ENCODE measurements around the gene TFAM. TPM values are rescaled to one million over a fixed set of nuclear protein-coding genes. Genes with fewer than 3 reads are reported as not detected.

Gene TFAM
- total RNA-seq, 2 donors from 2014 or later = 49.0 to 102 TPM

DNA sequence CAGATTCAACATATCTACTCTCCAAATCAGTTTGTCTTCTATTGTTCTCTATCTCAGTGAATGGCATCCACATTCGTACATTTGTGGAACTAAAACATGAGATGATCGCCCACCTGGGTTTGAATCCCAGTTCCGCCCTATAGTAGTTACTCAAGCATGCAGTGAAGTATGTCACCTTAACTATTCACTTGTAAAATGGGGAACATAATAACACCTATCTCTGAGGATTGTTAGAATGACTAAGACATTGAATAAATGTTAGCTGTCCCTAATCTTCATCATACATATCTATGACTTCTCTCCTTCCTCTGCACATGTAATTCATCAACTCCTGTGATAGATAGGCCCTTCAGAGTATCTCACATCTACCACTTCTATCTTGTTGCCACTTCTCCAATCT lies 25.7 kb upstream of the TFAM start:
- Mint-ChIP-seq H3K27me3 (no peaks in the 10 kb centered on the region), H3K4me1 (peaks cover 15% of the 10 kb centered on the region), H3K36me3 (ENCODE audit: low read depth) (peaks cover 31% of the 10 kb centered on the region), H3K4me3 (peak overlapping the region; percentile 32), H3K27ac (peak overlapping the region; percentile 2), H3K9me3 (no peaks in the 10 kb centered on the region)
- peak; percentile 19 for ATAC-seq (replicated peaks)

DNA sequence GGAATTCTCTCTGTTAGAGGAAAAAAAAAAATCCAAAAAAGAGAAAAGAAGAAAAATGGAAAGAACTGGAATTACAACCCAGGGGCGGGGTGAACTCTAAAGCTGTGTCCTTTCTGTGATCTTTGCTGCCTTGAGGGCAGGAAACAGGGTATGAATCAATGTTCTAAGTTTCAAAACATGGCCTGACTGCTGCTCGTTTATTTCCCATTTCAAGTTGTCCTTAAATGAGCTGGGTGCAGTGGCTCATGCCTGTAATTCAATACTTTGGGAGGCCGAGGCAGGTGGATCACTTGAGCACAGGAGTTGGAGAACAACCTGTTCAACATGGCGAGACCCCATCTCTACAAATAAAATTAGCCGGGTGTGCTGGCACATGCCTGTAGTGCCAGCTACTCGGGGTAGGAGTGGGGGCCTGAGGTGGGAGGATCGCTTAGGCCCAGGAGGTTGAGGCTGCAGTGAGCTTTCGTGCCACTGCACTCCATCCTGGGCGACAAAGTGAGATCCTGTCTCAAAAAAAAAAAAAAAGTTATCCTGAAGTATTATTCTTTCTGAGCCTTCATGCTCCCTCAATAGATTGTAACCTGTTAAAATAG lies 24.7 kb upstream of the TFAM start:
- Mint-ChIP-seq H3K27ac (peak overlapping the region; percentile 2), H3K27me3 (no peaks in the 10 kb centered on the region), H3K4me1 (peaks cover 15% of the 10 kb centered on the region), H3K4me3 (peak overlapping the region; percentile 32), H3K9me3 (no peaks in the 10 kb centered on the region), H3K36me3 (ENCODE audit: low read depth) (peaks cover 38% of the 10 kb centered on the region)
- ATAC-seq (replicated peaks) = peak; percentile 65

DNA sequence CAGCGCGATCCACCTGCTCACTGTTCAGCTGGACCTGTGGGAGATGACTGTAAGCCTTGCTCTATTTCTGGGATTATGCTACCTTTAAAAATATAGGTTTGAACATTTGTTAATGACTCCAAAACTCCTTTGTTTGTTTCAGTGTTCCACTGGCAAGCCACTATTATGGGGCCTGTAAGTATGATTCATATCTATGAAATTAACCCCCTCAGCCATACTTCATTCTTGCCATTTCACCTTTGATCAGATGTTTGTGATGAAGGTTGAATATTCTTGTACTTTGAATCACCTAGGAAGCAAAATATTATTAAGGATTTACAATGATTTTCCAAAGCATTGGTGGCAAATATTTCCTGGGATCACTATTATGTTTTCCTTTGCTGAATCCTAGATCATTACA lies 23.9 kb upstream of the TFAM start:
- peaks cover 15% of the 10 kb centered on the region for H3K4me1 Mint-ChIP-seq
- H3K4me3 Mint-ChIP-seq = no peak overlapping the region
- no peak for ATAC-seq (replicated peaks)
- peaks cover 38% of the 10 kb centered on the region for H3K36me3 Mint-ChIP-seq (ENCODE audit: low read depth)
- no peak overlapping the region for H3K27ac Mint-ChIP-seq
- H3K27me3 Mint-ChIP-seq = no peaks in the 10 kb centered on the region
- no peaks in the 10 kb centered on the region for H3K9me3 Mint-ChIP-seq

DNA sequence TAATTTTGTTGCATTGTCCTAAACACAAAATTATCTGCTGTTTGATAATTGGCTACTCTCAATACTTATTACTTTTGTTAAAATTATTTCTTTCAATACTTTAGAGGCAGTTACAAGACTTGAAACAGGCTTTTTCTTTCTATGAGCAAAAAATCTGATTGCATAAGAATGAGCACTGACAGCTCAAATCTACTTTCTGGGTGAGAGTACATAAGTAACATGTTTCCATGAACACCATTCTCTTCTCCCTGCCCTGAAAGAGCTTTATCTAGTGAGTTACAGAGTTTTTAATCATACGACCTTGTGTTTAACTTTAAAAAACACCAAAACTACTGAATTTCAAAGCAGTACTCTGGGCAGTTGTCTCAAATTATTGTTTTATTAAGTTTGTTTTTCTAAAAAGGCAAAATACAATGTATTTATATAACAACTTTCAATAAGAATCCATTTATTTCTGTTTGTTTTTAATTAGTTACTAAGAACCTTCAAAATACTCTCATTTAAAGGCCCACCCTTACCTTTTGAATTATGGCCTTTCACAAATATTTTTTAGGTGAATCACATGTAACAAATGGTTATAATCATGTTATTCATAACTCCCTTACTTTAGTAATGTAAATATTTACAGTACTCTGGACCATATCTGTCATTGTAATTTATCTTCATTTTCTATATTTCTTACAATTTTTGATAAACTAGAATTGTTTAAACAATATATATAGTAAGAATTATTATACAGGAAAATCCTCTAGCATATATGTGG lies 23.0 kb upstream of the TFAM start:
- Mint-ChIP-seq H3K9me3 (no peaks in the 10 kb centered on the region), H3K4me1 (peaks cover 15% of the 10 kb centered on the region), H3K4me3 (no peak overlapping the region), H3K27ac (no peak overlapping the region), H3K36me3 (ENCODE audit: low read depth) (peaks cover 38% of the 10 kb centered on the region), H3K27me3 (no peaks in the 10 kb centered on the region)
- ATAC-seq (replicated peaks) = no peak

GRCh38 chr10:58367069-58367468 lies 18.1 kb upstream of the TFAM start:
- H3K27me3 Mint-ChIP-seq = no peaks in the 10 kb centered on the region
- ATAC-seq (replicated peaks) = no peak
- no peak overlapping the region for H3K4me3 Mint-ChIP-seq
- peaks cover 28% of the 10 kb centered on the region for H3K36me3 Mint-ChIP-seq (ENCODE audit: low read depth)
- no peaks in the 10 kb centered on the region for H3K9me3 Mint-ChIP-seq
- H3K27ac Mint-ChIP-seq = no peak overlapping the region
- no peaks in the 10 kb centered on the region for H3K4me1 Mint-ChIP-seq

DNA sequence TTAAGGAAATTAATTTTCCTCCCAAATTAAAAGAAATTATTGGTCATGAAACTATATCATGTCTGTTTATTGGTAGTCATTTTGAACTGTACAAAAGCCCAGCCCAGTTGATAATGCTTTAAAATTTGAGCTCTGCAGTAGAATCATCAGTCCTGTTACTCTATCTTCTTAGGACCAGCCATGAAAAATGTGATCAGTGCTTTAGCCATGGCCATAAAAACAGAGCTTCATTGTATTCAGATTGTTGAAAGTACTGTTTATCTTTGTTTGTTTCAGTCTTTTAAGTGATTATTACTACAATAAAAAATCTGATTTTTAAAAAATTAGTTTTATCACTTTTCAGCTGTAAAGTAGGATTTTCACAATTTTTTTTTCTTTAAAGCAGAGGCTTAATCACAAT lies 13.7 kb upstream of the TFAM start:
- Mint-ChIP-seq H3K36me3 (ENCODE audit: low read depth) (no peaks in the 10 kb centered on the region), H3K27me3 (no peaks in the 10 kb centered on the region), H3K9me3 (no peaks in the 10 kb centered on the region), H3K27ac (no peak overlapping the region), H3K4me3 (no peak overlapping the region), H3K4me1 (no peaks in the 10 kb centered on the region)
- ATAC-seq (replicated peaks) = no peak

DNA sequence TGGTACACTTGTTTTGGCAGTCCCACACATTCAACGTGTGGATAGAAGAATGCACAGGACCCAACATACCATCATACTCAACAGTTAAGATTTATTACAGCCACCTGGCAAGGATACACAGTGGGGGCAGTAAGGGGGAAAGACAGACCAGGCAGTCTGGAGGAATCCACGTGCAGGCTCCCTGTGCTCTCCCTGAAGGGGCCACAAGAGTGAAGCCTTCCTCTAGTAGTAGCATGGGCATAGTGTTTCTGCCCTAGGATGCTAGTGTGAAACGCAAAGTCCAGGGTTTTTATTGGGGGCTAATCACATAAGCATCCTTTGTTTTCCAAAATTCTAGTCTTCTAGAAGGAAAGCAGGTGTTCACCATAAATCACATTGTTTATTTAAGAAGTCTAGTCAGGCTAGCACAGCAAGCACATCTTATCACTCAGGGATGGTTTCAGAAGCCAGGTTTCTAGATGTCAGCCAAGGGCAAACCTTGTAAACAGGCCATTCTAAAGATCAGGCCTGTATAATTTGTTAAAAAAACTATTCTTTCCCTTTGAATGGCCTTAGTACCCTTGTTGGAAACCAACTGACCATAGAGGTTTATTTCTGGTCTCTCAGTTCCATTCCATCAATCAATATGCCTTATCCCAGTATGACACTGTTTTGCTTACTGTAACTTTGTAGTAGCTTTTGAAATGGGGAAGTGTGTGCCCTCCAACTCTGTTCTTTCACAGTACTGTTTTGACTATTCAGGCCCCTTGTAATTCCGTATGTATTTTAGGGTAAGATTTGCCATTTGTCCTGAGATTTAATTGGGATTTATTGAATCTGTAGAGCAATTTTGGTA lies 12.4 kb upstream of the TFAM start:
- Mint-ChIP-seq H3K36me3 (ENCODE audit: low read depth) (no peaks in the 10 kb centered on the region), H3K9me3 (no peaks in the 10 kb centered on the region), H3K27ac (no peak overlapping the region), H3K4me3 (no peak overlapping the region), H3K4me1 (no peaks in the 10 kb centered on the region), H3K27me3 (no peaks in the 10 kb centered on the region)
- no peak for ATAC-seq (replicated peaks)

GRCh38 chr10:58373442-58373827 lies 11.8 kb upstream of the TFAM start:
- H3K4me1 Mint-ChIP-seq = no peaks in the 10 kb centered on the region
- no peak overlapping the region for H3K4me3 Mint-ChIP-seq
- no peak for ATAC-seq (replicated peaks)

GRCh38 chr10:58382489-58382995 lies 2.7 kb upstream of the TFAM start:
- no peak overlapping the region for H3K27ac Mint-ChIP-seq
- H3K36me3 Mint-ChIP-seq (ENCODE audit: low read depth) = peaks cover 18% of the 10 kb centered on the region
- no peaks in the 10 kb centered on the region for H3K9me3 Mint-ChIP-seq
- H3K4me1 Mint-ChIP-seq = peaks cover 8% of the 10 kb centered on the region
- no peak for ATAC-seq (replicated peaks)
- H3K27me3 Mint-ChIP-seq = no peaks in the 10 kb centered on the region
- no peak overlapping the region for H3K4me3 Mint-ChIP-seq

More at GRCh38 chr10:58373442-58373827, 11.8 kb upstream of the TFAM start:
- Mint-ChIP-seq H3K36me3 (ENCODE audit: low read depth) (no peaks in the 10 kb centered on the region), H3K9me3 (no peaks in the 10 kb centered on the region), H3K27me3 (no peaks in the 10 kb centered on the region), H3K27ac (no peak overlapping the region)

DNA sequence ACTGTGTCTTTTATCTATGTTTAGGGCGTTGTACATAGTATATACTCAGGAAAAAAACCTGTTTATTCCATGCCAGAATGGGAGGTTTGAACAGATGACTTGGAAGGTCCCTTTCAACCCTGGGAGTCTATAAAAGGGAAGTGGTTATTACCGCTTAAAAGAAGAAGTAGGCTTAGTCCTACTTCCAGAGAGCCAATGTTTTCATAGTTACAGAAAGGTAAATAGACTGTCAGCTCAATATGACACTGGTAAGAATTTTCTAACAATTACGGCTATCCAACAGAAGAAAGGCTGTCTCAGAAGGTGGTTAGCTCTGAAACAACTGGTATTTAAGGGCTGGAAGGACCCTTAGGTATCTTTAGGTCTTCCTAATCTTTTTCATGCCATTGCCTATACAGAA lies 1.1 kb upstream of the TFAM start:
- H3K4me1 Mint-ChIP-seq = peaks cover 8% of the 10 kb centered on the region
- H3K27ac Mint-ChIP-seq = peak overlapping the region; percentile 96
- ATAC-seq (replicated peaks) = peak; percentile 47
- H3K27me3 Mint-ChIP-seq = no peaks in the 10 kb centered on the region
- H3K9me3 Mint-ChIP-seq = no peaks in the 10 kb centered on the region
- H3K4me3 Mint-ChIP-seq = peak overlapping the region; percentile 92
- H3K36me3 Mint-ChIP-seq (ENCODE audit: low read depth) = peaks cover 34% of the 10 kb centered on the region

DNA sequence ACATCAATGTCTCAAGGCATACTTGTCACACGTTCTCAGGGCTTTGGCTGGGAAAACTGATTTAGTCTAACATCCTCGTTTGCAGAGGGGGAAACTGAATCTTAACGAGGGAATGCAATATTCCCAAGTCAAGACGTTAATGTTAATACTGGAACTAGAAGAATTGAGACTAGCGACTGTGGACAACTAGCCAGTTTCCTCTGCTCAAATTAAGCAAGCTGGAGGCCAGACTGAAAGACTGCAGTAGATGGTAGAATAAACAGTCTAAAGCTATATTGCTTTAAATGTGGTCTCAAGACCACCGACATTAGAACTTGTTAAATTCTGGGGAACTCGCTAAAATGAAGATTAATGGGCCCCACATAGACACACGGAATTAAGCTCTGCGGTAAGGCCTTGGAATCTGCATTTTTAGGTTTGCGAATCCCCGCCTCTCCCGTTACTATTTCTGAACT lies 639 bp upstream of the TFAM start:
- ATAC-seq (replicated peaks) = peak; percentile 1
- H3K4me3 Mint-ChIP-seq = peak overlapping the region; percentile 92
- H3K27me3 Mint-ChIP-seq = no peaks in the 10 kb centered on the region
- peaks cover 39% of the 10 kb centered on the region for H3K36me3 Mint-ChIP-seq (ENCODE audit: low read depth)
- H3K27ac Mint-ChIP-seq = peak overlapping the region; percentile 96
- H3K4me1 Mint-ChIP-seq = peaks cover 8% of the 10 kb centered on the region
- no peaks in the 10 kb centered on the region for H3K9me3 Mint-ChIP-seq

GRCh38 chr10:58385784-58386112 lies 538 bp downstream of the TFAM start:
- no peaks in the 10 kb centered on the region for H3K9me3 Mint-ChIP-seq
- peak overlapping the region; percentile 92 for H3K4me3 Mint-ChIP-seq
- H3K27me3 Mint-ChIP-seq = no peaks in the 10 kb centered on the region
- H3K4me1 Mint-ChIP-seq = peaks cover 8% of the 10 kb centered on the region
- peak overlapping the region; percentile 96 for H3K27ac Mint-ChIP-seq
- peaks cover 51% of the 10 kb centered on the region for H3K36me3 Mint-ChIP-seq (ENCODE audit: low read depth)
- ATAC-seq (replicated peaks) = peak; percentile 20

DNA sequence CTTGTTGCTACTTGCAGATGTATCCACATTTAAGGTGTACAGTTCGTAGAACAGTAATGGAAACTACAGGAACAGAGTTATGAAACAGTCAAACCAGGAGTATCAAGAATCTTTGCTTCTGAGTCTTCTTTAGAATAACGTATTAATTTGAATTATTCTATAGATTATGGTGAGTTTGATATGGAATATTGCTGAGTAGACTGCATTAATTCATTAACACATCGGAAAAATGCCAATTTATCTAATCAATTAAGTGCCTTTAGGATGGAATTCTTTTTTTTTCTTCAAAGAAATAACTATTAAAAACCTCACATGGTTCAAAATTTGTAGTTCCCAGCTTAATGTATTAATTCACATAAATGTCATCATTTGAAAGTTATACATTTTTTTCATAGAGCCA lies 3.8 kb downstream of the TFAM start:
- Mint-ChIP-seq H3K27ac (peak overlapping the region; percentile 9), H3K4me3 (no peak overlapping the region), H3K4me1 (peaks cover 16% of the 10 kb centered on the region), H3K36me3 (ENCODE audit: low read depth) (peaks cover 83% of the 10 kb centered on the region), H3K9me3 (no peaks in the 10 kb centered on the region), H3K27me3 (no peaks in the 10 kb centered on the region)
- ATAC-seq (replicated peaks) = no peak

- no peaks in the 10 kb centered on the region for H3K27me3 Mint-ChIP-seq
Measured at GRCh38 chr10:58393317-58393716, 8.1 kb downstream of the TFAM start.

More at GRCh38 chr10:58393317-58393716, 8.1 kb downstream of the TFAM start:
- Mint-ChIP-seq H3K4me3 (no peak overlapping the region), H3K36me3 (ENCODE audit: low read depth) (peaks cover 98% of the 10 kb centered on the region), H3K27ac (no peak overlapping the region), H3K4me1 (peaks cover 9% of the 10 kb centered on the region), H3K9me3 (no peaks in the 10 kb centered on the region)
- ATAC-seq (replicated peaks) = no peak
